HEK293T (cell line): ENCODE data around the gene PRKAR1B.

Source experiments
- ARNT ChIP-seq: fragments of 450-650 bp; IDR thresholded peaks from 2 replicates; pipeline ENCODE4 v1.6.1; 2017; ENCODE audit warnings: mild to moderate bottlenecking
- BHLHE40 ChIP-seq: fragments of 450-650 bp; IDR thresholded peaks from 2 replicates; pipeline ENCODE4 v1.6.1; 2016; ENCODE audit warnings: mild to moderate bottlenecking, moderate library complexity, borderline replicate concordance
- CTBP1 ChIP-seq: fragments of 450-650 bp; IDR thresholded peaks from 2 replicates; pipeline ENCODE4 v1.6.1; 2016; ENCODE audit warnings: borderline replicate concordance
- FOXA1 ChIP-seq: fragments of 450-650 bp; IDR thresholded peaks from 2 replicates; pipeline ENCODE4 v1.6.1; 2016; ENCODE audit warnings: mild to moderate bottlenecking
- FOXM1 ChIP-seq: fragments of 450-650 bp; IDR thresholded peaks from 2 replicates; pipeline ENCODE4 v1.6.1; 2017; ENCODE audit warnings: mild to moderate bottlenecking, borderline replicate concordance
- LEF1 ChIP-seq: fragments of 450-650 bp; IDR thresholded peaks from 2 replicates; pipeline ENCODE4 v1.6.1; 2017; ENCODE audit warnings: mild to moderate bottlenecking, borderline replicate concordance
- SP1 ChIP-seq: fragments of 450-650 bp; IDR thresholded peaks from 2 replicates; pipeline ENCODE4 v1.6.1; 2017
- SUZ12 ChIP-seq: fragments of 450-650 bp; IDR thresholded peaks from 2 replicates; pipeline ENCODE4 v1.6.1; 2016; ENCODE audit warnings: mild to moderate bottlenecking
- TARDBP ChIP-seq: fragments of 450-650 bp; IDR thresholded peaks from 2 replicates; pipeline ENCODE4 v1.6.1; 2016

- TF ChIP-seq TARDBP = no peak
- no peak for TF ChIP-seq FOXA1
- TF ChIP-seq SUZ12 = no peak
- no peak for TF ChIP-seq CTBP1
- TF ChIP-seq SP1 = no peak
- no peak for TF ChIP-seq LEF1
- TF ChIP-seq ARNT = no peak
- no peak for TF ChIP-seq BHLHE40
- TF ChIP-seq FOXM1 = no peak
These were observed 162.8 kb downstream of the PRKAR1B start for GRCh38 chr7:564176-564865.
